Tibial nerve (tissue), 4 donors: ENCODE data around the gene LRFN3. TPM values are rescaled to one million over a fixed set of nuclear protein-coding genes. Genes with fewer than 3 reads are reported as not detected.

Experiments used
- DNase-seq, 2 donors: peaks; one replicate each; pipeline ENCODE4 v3.0.0-alpha.2; 2019; ENCODE audit warnings: low spot score in 2 of 2
- H3K27ac ChIP-seq, 4 donors: fragments of 200-600 bp; sonication (generic) in 3 of 4; one replicate each; pipeline ENCODE4 v1.5.1; 2017 to 2019; ENCODE audit warnings: mild to moderate bottlenecking in 1 of 4
- H3K27me3 ChIP-seq, 2 donors: fragments of 200-600 bp; sonication (generic) in 1 of 2; one replicate each; pipeline versions ENCODE4 v1.5.1 to v1.6.0; 2017 to 2019
- H3K36me3 ChIP-seq, 3 donors: fragments of 200-600 bp; sonication (generic); one replicate each; pipeline ENCODE4 v1.5.1; 2018 to 2019
- H3K4me1 ChIP-seq, 4 donors: fragments of 200-600 bp; sonication (generic) in 3 of 4; one replicate each; pipeline ENCODE4 v1.5.1; 2017 to 2019
- H3K4me3 ChIP-seq, 4 donors: fragments of 200-600 bp; sonication (generic) in 3 of 4; one replicate each; pipeline ENCODE4 v1.5.1; 2017 to 2019; ENCODE audit warnings: mild to moderate bottlenecking in 1 of 4, moderate library complexity in 1 of 4
- H3K9me3 ChIP-seq, 4 donors: fragments of 200-600 bp; sonication (generic) in 3 of 4; one replicate each; pipeline ENCODE4 v1.5.1; 2017 to 2019
- EP300 ChIP-seq, 2 donors: sonication (generic); formaldehyde crosslinking; IDR thresholded peaks; one replicate each; pipeline ENCODE4 v1.6.1; 2017; ENCODE audit warnings: antibody characterized with exemption in 2 of 2, mild to moderate bottlenecking in 1 of 2
- POLR2A ChIP-seq, 2 donors: fragments of 450-650 bp; IDR thresholded peaks; one replicate each; pipeline ENCODE4 v1.6.1; 2017; ENCODE audit warnings: antibody characterized with exemption in 2 of 2, mild to moderate bottlenecking in 2 of 2, moderate library complexity in 2 of 2
- WGBS, 2 donors: methylation state at CpG; one replicate each; pipeline ENCODE4 v1.1.5; 2018; 5-methylcytosine and 5-hydroxymethylcytosine counted together
- total RNA-seq, 4 donors: library from RNA; depleted of rRNA; stranded (reverse); fragments of >200 nt; gene quantifications; one replicate each; pipeline ENCODE4 v1.1.0, GENCODE V29; 2016
- TF ChIP-seq, protein P1 (sequence below), 5 experiments: fragments of 200-600 bp in 3 of 5; fragments of 450-650 bp in 2 of 5; sonication (generic) in 3 of 5; IDR thresholded peaks; one replicate each; pipeline ENCODE4 v1.5.1; 2016 to 2019; ENCODE audit warnings: antibody characterized with exemption in 5 of 5, mild to moderate bottlenecking in 3 of 5, moderate library complexity in 2 of 5

Gene LRFN3
- total RNA-seq, 4 donors from 2014 or later: 5.0 to 20.4 (median 8.6) TPM

DNA sequence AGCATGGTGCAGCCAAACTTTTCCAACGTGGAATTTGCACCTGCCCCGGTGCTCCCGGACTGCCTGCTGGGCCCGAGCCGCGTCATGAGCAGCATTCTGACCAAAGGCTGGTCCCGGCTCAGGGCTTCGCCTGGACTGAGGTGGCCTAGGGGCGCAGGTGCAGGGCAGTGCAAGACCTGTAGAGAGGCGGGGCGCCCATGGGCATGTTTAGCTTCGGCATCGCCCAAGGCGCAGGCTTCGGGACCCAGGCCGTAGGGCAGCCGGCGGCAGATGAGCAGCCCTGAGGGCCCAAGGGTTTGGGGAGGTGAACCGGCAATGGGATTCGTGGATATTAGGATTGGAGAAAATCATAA, 23.8 kb downstream of the LRFN3 start:
- no peaks in the 10 kb centered on the region for H3K36me3 ChIP-seq
- no peaks in the 10 kb centered on the region for H3K9me3 ChIP-seq
- no peak for DNase-seq
- TF ChIP-seq, protein P1, sequence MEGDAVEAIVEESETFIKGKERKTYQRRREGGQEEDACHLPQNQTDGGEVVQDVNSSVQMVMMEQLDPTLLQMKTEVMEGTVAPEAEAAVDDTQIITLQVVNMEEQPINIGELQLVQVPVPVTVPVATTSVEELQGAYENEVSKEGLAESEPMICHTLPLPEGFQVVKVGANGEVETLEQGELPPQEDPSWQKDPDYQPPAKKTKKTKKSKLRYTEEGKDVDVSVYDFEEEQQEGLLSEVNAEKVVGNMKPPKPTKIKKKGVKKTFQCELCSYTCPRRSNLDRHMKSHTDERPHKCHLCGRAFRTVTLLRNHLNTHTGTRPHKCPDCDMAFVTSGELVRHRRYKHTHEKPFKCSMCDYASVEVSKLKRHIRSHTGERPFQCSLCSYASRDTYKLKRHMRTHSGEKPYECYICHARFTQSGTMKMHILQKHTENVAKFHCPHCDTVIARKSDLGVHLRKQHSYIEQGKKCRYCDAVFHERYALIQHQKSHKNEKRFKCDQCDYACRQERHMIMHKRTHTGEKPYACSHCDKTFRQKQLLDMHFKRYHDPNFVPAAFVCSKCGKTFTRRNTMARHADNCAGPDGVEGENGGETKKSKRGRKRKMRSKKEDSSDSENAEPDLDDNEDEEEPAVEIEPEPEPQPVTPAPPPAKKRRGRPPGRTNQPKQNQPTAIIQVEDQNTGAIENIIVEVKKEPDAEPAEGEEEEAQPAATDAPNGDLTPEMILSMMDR (IDR thresholded peaks at IDR 0.05): no peak
- TF ChIP-seq POLR2A (IDR thresholded peaks at IDR 0.05): no peak
- no peak for TF ChIP-seq EP300 (IDR thresholded peaks at IDR 0.05)
- H3K4me3 ChIP-seq: no peak overlapping the region
- H3K27me3 ChIP-seq: peaks cover 2 to 49% of the 10 kb centered on the region in 2 donors
- no peak overlapping the region for H3K27ac ChIP-seq
- 29 to 51% methylated on average over 10 to 14 of the region's 20 CpGs for WGBS, 2 donors
- peaks cover 0 to 14% (median 0%) of the 10 kb centered on the region in 4 donors for H3K4me1 ChIP-seq

DNA sequence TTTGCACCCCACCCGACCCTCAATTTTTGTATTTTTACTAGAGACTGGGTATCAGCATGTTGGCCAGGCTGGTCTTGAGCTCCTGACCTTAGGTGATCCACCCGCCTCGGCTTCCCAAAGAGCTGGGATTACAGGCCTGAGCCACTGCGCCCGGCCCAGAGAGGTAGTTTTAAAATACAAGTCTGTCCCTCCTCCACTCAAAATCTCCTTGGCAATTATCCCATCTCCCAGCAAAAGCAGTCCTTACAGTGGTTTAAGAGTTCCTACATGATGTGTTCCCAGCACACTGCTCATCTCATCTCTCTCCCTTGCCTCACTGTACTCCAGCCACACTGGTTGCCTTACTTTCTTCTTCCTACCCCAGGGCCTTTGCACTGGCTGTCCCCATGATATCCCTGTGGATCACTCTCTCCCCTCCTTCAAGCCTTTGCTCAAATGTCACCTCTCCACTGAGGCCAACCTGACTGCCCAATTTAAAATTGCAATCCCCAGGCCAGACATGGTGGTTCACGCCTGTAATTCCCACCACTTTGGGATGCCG, 24.3 kb downstream of the LRFN3 start:
- DNase-seq: no peak
- H3K27ac ChIP-seq: no peak overlapping the region
- peaks cover 0 to 14% (median 0%) of the 10 kb centered on the region in 4 donors for H3K4me1 ChIP-seq
- 83 to 86% methylated on average over 7 of the region's 7 CpGs for WGBS, 2 donors
- peaks cover 2 to 49% of the 10 kb centered on the region in 2 donors for H3K27me3 ChIP-seq
- TF ChIP-seq EP300 (IDR thresholded peaks at IDR 0.05): no peak
- no peak for TF ChIP-seq POLR2A (IDR thresholded peaks at IDR 0.05)
- TF ChIP-seq, protein P1 (IDR thresholded peaks at IDR 0.05): no peak
- H3K9me3 ChIP-seq: no peaks in the 10 kb centered on the region
- no peak overlapping the region for H3K4me3 ChIP-seq
- H3K36me3 ChIP-seq: no peaks in the 10 kb centered on the region

DNA sequence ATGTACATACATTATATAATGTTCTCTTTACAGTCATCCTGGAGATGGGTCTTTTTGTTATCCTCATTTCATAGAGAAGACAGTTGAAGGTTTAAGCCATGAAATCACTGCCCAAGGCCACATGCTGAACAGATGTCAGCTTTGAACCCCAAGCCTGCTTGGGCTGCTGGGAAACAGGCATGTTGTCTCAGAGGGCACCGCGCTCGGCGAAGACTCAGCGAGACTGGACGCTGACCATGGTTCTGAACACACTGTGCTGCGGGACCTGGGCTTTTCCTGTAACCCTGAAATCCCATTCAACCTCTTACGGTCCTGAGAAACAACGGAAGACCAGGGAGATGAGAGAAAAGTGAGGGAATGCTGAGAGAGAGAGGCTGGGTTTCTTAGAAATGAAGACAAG, 27.3 kb downstream of the LRFN3 start:
- H3K27me3 ChIP-seq: peaks cover 2 to 44% of the 10 kb centered on the region in 2 donors
- peaks cover 0 to 14% (median 0%) of the 10 kb centered on the region in 4 donors for H3K4me1 ChIP-seq
- H3K36me3 ChIP-seq: no peaks in the 10 kb centered on the region
- H3K4me3 ChIP-seq: no peak overlapping the region
- H3K9me3 ChIP-seq: no peaks in the 10 kb centered on the region
- 3 to 9% methylated on average over 9 of the region's 9 CpGs for WGBS, 2 donors
- H3K27ac ChIP-seq: no peak overlapping the region
- DNase-seq: no peak
- TF ChIP-seq EP300 (IDR thresholded peaks at IDR 0.05) (no peak), POLR2A (IDR thresholded peaks at IDR 0.05) (no peak)
- TF ChIP-seq, protein P1 (IDR thresholded peaks at IDR 0.05): no peak

DNA sequence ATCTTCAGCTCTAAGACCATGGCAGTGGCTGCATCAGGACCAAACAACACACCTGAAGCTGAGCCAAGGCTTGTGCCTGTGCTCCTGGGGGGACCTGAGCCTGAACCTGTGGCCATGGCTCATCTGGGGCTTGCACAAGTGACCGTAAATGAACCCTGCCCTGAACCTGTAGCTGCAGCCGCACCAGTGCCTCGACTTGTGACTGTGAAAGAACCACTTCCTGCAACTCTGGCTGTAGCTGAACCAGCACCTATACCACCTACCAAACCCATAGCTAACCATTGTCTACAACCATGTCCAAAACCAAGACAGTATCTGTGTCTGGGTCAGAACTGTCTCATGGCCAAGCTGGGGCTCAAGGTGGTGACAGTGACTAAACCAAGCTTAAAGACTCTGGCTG, 30.6 kb downstream of the LRFN3 start:
- no peak for DNase-seq

DNA sequence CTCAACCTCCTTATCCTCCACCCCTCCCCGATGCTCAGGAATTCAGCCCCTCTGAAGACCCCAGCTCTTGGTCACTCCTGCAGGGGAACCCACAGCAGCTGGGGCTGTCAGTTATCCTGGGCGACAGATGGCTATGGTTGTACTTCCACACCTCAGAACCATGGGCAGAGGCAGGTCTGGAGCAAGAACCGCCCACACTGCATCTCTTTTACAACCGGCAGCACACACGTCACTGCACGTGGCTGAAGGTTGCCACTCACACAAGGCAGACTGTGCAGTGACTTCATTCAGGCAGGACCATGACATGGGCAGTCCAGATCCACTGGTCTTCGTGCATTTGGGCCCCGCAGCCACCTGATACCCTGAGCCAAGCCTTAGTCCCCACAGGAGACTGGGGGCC, 37.3 kb downstream of the LRFN3 start:
- Histone ChIP-seq H3K36me3 (no peaks in the 10 kb centered on the region), H3K9me3 (no peaks in the 10 kb centered on the region), H3K27me3 (peaks cover 0 to 14% of the 10 kb centered on the region in 2 donors), H3K4me1 (no peaks in the 10 kb centered on the region), H3K4me3 (no peak overlapping the region), H3K27ac (no peak overlapping the region)
- WGBS, 2 donors: 33 to 38% methylated on average over 8 of the region's 8 CpGs
- TF ChIP-seq, protein P1 (IDR thresholded peaks at IDR 0.05): no peak
- TF ChIP-seq POLR2A (IDR thresholded peaks at IDR 0.05) (no peak), EP300 (IDR thresholded peaks at IDR 0.05) (no peak)
- no peak for DNase-seq

More for the DNA sequence above, 30.6 kb downstream of the LRFN3 start:
- Histone ChIP-seq H3K4me1 (no peaks in the 10 kb centered on the region), H3K27ac (no peak overlapping the region), H3K27me3 (peaks cover 0 to 11% of the 10 kb centered on the region in 2 donors), H3K36me3 (no peaks in the 10 kb centered on the region), H3K4me3 (no peak overlapping the region), H3K9me3 (no peaks in the 10 kb centered on the region)
- TF ChIP-seq POLR2A (IDR thresholded peaks at IDR 0.05) (no peak), EP300 (IDR thresholded peaks at IDR 0.05) (no peak)
- TF ChIP-seq, protein P1 (IDR thresholded peaks at IDR 0.05): no peak
- WGBS, 2 donors: 88 to 90% methylated on average over 3 of the region's 3 CpGs
